ENCODE results near the gene MCCD1. TPM values are rescaled to one million over a fixed set of nuclear protein-coding genes. Genes with fewer than 3 reads are reported as not detected.
A peak's percentile ranks its signal among the peaks of the same experiment; 100 is the strongest.

MCCD1 gene
- total and polyA plus RNA-seq, 2 experiments from 2014 or later = not detected

DNA sequence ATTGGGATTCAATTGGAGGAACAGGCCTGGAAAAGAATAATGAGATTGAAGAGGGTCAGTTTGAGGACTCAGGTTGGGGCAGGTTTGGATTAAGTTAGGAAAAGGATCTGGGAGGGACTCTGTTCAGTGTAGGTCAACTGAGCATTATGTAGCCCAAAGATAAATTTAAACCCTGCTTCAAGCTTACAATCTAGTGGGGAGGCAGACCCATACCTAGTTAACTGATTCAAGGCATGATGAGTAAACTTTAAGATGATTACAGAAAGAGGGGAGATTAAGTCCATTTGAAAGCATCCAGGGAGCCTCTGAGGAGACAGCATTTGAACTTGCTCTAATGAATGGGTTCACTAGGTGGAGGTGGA is 31.9 kb downstream of the MCCD1 start (continued):
- no peak for TF ChIP-seq NANOG (IDR thresholded peaks at IDR 0.05; ENCODE audit: borderline replicate concordance)

DNA sequence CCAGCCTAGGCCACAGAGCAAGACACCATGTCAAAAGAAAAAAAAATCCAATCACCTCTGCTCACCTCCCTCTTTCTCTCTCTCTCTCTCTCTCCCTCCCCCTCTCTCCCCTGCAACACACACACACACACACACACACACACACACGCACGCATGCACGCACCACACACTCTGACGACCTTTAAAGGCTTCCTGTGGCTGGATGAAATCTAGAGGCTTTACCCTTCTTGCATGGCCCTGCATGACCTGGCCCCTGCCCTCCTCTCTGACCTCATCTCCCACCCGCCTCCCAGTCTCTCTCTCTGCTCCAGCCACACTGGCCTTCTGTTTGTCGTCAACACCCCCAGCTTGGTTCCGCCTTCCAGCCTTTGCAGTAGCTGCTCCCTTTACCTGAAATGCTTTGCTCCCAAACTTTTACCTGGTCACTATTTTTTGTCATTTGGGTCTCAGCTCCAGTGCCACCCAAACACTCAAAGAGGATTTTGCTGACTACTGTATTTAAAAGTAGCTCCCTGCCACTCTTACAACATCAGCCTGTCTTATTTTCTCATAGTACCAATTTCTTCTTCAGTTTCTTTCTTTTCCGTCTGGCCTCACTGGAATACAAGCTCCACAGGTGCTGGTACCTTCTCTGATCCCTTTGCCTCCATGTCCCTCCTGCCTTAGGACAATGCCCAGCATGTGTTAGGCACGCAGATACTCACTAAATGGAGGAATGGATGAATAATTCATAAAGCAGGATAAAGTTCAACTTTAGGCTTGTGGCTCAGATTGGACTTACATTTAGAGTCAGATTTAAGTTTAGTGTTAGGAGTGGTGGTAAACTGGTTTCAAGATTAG is 39.0 kb downstream of the MCCD1 start:
- H3K36me3 Mint-ChIP-seq (ENCODE audit: low read depth) = no peaks in the 10 kb centered on the region
- no peak overlapping the region for H3K4me3 Mint-ChIP-seq
- no peaks in the 10 kb centered on the region for H3K79me2 ChIP-seq (replicated peaks; ENCODE audit: insufficient read depth)
- no peaks in the 10 kb centered on the region for H3K9me2 ChIP-seq (ENCODE audit: insufficient read depth)
- H3K9me3 Mint-ChIP-seq = no peaks in the 10 kb centered on the region; the same call in 2 of the 3 replicates
- peaks cover 5% of the 10 kb centered on the region; the same call in 1 of the 2 replicates for H3K4me1 ChIP-seq (ENCODE audit: insufficient read depth)
- H3K27ac Mint-ChIP-seq = no peak overlapping the region
- H3K4me2 ChIP-seq = no peak overlapping the region
- ATAC-seq (peak; percentile 85), DNase-seq (ENCODE audit: low spot score) (no peak)
- TF ChIP-seq, protein P1, sequence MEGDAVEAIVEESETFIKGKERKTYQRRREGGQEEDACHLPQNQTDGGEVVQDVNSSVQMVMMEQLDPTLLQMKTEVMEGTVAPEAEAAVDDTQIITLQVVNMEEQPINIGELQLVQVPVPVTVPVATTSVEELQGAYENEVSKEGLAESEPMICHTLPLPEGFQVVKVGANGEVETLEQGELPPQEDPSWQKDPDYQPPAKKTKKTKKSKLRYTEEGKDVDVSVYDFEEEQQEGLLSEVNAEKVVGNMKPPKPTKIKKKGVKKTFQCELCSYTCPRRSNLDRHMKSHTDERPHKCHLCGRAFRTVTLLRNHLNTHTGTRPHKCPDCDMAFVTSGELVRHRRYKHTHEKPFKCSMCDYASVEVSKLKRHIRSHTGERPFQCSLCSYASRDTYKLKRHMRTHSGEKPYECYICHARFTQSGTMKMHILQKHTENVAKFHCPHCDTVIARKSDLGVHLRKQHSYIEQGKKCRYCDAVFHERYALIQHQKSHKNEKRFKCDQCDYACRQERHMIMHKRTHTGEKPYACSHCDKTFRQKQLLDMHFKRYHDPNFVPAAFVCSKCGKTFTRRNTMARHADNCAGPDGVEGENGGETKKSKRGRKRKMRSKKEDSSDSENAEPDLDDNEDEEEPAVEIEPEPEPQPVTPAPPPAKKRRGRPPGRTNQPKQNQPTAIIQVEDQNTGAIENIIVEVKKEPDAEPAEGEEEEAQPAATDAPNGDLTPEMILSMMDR (conservative IDR thresholded peaks at IDR 0.05; ENCODE audit: low read depth in 2 of 2) = no peak
- peaks cover 7% of the 10 kb centered on the region for H3K27me3 Mint-ChIP-seq (ENCODE audit: insufficient read depth, low read depth, poor library complexity)
- 0 out of 2 replicates have a peak, but pooled peaks cover 2% of the 10 kb centered on the region for H3F3A ChIP-seq (replicated peaks; ENCODE audit: low read depth)
- 0 out of 2 replicates have a peak overlapping the region, but pooled peaks have one; percentile 15 for H3K27ac ChIP-seq (ENCODE audit: low read depth)
- H2AFZ ChIP-seq = peak overlapping the region; percentile 74; the same call in 1 of the 2 replicates
- no peaks in the 10 kb centered on the region for H3K27me3 ChIP-seq (ENCODE audit: insufficient read depth)
- H4K20me1 ChIP-seq (replicated peaks; ENCODE audit: insufficient read depth) = no peaks in the 10 kb centered on the region
- H3K36me3 ChIP-seq (ENCODE audit: insufficient read depth) = no peaks in the 10 kb centered on the region
- no peak overlapping the region for H3K4me3 ChIP-seq
- peaks cover 8% of the 10 kb centered on the region for H3K4me1 Mint-ChIP-seq

DNA sequence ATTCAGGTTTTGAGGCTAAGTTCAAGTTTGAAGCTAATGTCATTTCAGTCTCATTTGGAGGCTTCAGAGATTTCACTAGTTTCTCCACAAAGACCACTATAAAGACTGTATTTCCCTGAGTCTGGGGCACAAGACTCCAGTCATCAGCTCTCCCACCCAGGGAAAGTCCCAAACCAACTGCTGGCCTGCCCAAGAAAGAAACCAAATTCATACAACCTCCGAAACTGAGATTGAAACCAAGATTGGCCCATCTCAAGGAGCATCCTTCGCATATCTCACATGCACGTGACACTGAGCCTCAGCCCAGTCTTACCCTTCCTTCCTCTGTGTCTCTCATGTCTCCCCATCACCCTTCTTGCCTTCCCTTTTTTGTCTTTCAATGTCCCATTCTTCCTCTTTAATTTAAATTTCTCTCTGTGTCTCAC is 39.8 kb downstream of the MCCD1 start:
- H3K4me3 ChIP-seq = no peak overlapping the region
- H2AFZ ChIP-seq = no peak overlapping the region
- Mint-ChIP-seq H3K27me3 (ENCODE audit: insufficient read depth, low read depth, poor library complexity) (peaks cover 7% of the 10 kb centered on the region), H3K36me3 (ENCODE audit: low read depth) (no peaks in the 10 kb centered on the region; the same call in 2 of the 3 replicates), H3K4me1 (peaks cover 10% of the 10 kb centered on the region), H3K27ac (no peak overlapping the region), H3K9me3 (no peaks in the 10 kb centered on the region; the same call in 2 of the 3 replicates), H3K4me3 (no peak overlapping the region)
- H3K4me1 ChIP-seq (ENCODE audit: insufficient read depth) = peaks cover 5% of the 10 kb centered on the region; the same call in 1 of the 2 replicates
- no peak overlapping the region for H3K4me2 ChIP-seq
- TF ChIP-seq JUNB (IDR thresholded peaks at IDR 0.05; ENCODE audit: unreplicated experiment) (no peak), EZH2 (IDR thresholded peaks at IDR 0.05; ENCODE audit: low read depth, unreplicated experiment) (no peak), CREB1 (CRISPR knock-in tag; IDR thresholded peaks at IDR 0.05; ENCODE audit: low read depth) (no peak), ZNF331 (CRISPR knock-in tag; IDR thresholded peaks at IDR 0.05; ENCODE audit: low read depth) (no peak), NANOG (IDR thresholded peaks at IDR 0.05; ENCODE audit: borderline replicate concordance) (no peak)
- TF ChIP-seq, protein P1 (conservative IDR thresholded peaks at IDR 0.05; ENCODE audit: low read depth in 2 of 2) = no peak
- TF ChIP-seq, protein P2, sequence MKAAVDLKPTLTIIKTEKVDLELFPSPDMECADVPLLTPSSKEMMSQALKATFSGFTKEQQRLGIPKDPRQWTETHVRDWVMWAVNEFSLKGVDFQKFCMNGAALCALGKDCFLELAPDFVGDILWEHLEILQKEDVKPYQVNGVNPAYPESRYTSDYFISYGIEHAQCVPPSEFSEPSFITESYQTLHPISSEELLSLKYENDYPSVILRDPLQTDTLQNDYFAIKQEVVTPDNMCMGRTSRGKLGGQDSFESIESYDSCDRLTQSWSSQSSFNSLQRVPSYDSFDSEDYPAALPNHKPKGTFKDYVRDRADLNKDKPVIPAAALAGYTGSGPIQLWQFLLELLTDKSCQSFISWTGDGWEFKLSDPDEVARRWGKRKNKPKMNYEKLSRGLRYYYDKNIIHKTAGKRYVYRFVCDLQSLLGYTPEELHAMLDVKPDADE (IDR thresholded peaks at IDR 0.05) = no peak
- H3K79me2 ChIP-seq (replicated peaks; ENCODE audit: insufficient read depth) = no peaks in the 10 kb centered on the region
- no peak for ATAC-seq
- no peaks in the 10 kb centered on the region for H3K27me3 ChIP-seq (ENCODE audit: insufficient read depth)
- H3F3A ChIP-seq (replicated peaks; ENCODE audit: low read depth) = 0 out of 2 replicates have a peak, but pooled peaks cover 2% of the 10 kb centered on the region
- no peaks in the 10 kb centered on the region for H4K20me1 ChIP-seq (replicated peaks; ENCODE audit: insufficient read depth)
- H3K9me2 ChIP-seq (ENCODE audit: insufficient read depth) = no peaks in the 10 kb centered on the region
- H3K36me3 ChIP-seq (ENCODE audit: insufficient read depth) = no peaks in the 10 kb centered on the region
- H3K27ac ChIP-seq (ENCODE audit: low read depth) = no peak overlapping the region
- no peak for DNase-seq (ENCODE audit: low spot score)

Data from GM23338 (cell line).